D721Med (cell line): ENCODE measurements around the gene SEMA3C.

Experiments used
- DNase-seq: peaks from one replicate; pipeline ENCODE4 v3.0.0; 2011; ENCODE audit warnings: low spot score; ENCODE audit not compliant: insufficient read length
- FAIRE-seq: peaks from 2 replicates; lab custom pipeline; 2011; peaks lifted over from hg19 to GRCh38; lab: Jason Lieb, UNC
- TF ChIP-seq, protein P1 (sequence below): IDR thresholded peaks from 2 replicates; pipeline ENCODE4 v1.5.1; 2012; ENCODE audit warnings: mild to moderate bottlenecking, control low read depth; ENCODE audit not compliant: insufficient read depth; ENCODE audit errors: missing control alignments

SEMA3C gene

DNA sequence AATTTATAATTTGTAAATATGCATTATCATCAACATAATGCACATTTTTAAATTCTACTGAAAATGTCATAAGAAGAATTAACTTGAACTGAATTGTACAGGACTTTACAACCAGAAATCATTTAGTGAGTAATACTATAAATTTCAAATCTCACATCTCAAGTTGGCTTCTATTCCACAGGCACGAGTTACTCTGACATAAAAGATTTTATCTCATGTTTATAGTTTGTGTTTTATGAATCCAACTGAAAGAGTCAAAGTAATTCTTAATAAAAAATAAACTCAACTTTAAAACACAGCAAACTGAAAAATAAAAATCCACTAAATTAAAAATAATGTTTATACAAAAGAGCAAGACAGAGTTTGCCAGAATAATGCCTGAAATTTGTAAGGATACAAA, 151.2 kb downstream of the SEMA3C start:
- DNase-seq (no peak), FAIRE-seq (no peak)
- TF ChIP-seq, protein P1, sequence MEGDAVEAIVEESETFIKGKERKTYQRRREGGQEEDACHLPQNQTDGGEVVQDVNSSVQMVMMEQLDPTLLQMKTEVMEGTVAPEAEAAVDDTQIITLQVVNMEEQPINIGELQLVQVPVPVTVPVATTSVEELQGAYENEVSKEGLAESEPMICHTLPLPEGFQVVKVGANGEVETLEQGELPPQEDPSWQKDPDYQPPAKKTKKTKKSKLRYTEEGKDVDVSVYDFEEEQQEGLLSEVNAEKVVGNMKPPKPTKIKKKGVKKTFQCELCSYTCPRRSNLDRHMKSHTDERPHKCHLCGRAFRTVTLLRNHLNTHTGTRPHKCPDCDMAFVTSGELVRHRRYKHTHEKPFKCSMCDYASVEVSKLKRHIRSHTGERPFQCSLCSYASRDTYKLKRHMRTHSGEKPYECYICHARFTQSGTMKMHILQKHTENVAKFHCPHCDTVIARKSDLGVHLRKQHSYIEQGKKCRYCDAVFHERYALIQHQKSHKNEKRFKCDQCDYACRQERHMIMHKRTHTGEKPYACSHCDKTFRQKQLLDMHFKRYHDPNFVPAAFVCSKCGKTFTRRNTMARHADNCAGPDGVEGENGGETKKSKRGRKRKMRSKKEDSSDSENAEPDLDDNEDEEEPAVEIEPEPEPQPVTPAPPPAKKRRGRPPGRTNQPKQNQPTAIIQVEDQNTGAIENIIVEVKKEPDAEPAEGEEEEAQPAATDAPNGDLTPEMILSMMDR: no peak

DNA sequence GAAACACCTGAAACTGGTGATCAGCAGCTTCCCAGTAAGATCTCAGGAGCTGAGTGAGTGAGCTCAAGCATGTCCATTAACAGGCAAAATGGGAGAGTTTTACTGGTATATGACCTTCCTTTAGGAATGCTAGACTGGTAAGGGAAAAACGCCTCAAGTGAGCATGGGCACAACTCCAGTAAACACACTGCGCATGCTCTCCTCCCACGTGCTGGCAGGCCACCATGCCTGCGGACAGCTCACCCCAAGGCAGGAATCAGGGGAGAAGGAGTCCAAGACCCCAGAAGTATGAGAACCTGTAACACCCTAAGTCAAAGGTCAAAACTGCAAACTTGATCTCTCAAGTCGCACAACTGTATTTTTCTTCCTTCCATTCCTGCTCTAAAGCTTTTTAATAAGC, 152.1 kb downstream of the SEMA3C start:
- TF ChIP-seq, protein P1: no peak
- no peak for FAIRE-seq
- DNase-seq: no peak

DNA sequence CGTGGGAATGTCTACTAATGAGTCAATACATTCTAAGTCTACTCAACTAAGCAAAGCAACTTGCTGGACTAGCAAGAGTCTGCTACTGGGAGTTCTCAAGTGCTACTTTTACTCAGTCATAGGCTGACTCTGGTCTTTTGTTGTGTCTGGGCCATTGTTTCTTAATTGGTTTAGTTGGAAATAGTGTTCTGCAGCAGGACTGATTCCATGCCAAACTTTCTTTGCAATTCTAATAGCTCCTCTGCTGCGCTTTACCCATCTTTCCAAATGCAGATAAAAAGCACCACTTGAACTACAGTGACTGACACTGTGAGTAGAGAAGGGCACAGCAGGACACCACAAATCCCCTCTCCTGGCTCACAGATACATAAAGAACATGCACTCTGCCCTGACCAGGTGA, 154.7 kb downstream of the SEMA3C start:
- TF ChIP-seq, protein P1: no peak
- DNase-seq (no peak), FAIRE-seq (no peak)

DNA sequence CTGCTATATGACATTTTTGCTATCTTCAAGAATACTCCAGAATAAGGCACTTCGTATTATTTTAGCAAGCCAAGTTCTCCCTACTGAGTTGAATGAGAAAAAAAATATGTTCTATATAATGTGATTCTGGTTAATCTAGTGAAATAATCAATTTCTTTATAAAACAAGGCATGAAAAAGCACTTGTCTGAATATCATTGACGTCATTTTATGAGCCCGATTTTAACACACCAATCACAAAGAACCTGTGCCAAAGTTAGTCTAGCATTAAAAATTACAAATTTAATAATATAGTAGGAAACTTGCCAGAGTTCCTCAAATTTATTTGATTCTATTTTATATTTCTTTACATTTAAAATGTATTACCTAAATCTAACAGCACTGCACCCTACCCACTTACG, 155.1 kb downstream of the SEMA3C start:
- no peak for DNase-seq
- TF ChIP-seq, protein P1: no peak
- FAIRE-seq: no peak

DNA sequence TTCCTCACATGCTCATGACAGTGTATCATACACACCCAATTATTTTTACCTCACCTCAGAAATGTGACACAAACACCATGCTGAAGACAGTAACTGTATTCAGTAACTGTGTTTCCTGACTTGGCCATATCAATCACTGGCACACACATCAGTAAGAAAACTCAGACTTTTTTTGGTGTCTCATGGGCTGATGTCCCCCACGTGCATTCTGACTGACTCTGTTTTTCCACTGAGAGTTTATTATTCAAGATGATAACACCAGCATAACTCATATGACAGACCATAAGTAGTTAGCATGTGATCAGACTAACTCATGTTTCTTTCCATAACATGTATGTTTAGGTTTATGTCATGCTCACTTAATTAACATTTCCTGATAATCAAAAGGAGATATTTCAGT, 155.6 kb downstream of the SEMA3C start:
- FAIRE-seq (peak; percentile 77), DNase-seq (no peak)
- TF ChIP-seq, protein P1: no peak

DNA sequence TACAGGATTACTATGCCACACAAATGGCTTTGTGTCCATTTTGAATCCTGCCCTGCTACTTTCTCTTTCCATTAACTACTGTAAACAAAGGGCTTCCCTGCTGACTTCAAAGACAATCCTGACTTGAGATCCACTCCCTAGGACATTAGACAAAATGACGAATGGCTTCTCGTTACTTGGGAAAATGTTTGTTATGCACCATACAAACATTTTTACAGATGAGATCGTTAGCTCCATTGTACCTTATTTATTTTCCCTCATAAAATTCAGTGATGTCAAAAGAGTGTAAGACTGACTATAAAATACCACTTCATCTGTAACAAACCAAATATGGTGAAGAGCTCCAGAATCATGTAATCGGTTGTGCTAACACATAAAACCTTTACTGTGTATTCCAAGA, 158.6 kb downstream of the SEMA3C start:
- no peak for DNase-seq
- FAIRE-seq: peak; percentile 85
- TF ChIP-seq, protein P1: no peak

DNA sequence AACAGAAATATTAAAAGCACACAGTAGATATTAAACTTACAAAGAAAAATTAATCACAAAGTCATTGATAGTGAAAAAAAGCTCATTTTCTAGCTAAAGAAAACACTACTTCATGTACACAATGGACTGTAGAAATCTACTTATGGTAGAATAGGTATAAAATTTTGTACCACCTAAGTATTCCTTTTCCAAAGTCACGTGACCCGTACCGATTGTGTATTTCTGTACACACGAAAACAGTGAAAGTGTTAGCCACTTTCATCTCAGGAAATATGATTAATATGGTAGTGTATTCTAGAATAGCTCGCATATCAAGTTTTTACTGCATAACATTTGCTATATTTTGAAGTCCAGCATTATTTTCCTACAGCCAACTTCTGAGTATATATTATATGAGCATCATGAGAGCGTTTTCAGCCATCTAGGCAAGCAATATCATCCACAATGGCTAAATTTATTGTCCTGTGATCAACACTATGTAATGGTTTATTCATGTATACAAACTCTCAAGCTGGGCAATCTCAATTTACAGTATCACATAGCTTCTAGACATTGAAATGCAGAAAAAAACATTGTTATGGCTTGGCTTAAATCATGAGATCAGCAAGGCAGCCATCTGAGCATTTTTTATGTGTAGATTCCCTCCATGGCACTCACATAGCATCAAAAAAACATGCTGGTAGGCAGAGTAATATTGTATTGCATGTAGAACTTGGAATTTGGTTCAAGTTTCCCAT, 165.7 kb downstream of the SEMA3C start:
- DNase-seq: no peak
- TF ChIP-seq, protein P1: no peak
- FAIRE-seq: no peak
